Liver (tissue), 9 donors: ENCODE data around the gene RNF135. TPM values are rescaled to one million over a fixed set of nuclear protein-coding genes. Genes with fewer than 3 reads are reported as not detected.
"Not testable (repeated sequence)": the region's sequence is repeated elsewhere in the genome, so short reads cannot be mapped to it uniquely, and the experiment has no call there.

Experiments
- DNase-seq: peaks from one replicate; pipeline ENCODE4 v3.0.0-alpha.2; 2017; ENCODE audit warnings: low spot score
- H3K27ac ChIP-seq, 2 donors: one replicate each; pipeline ENCODE4 v1.7.0; 2013; ENCODE audit warnings: inconsistent platforms in 2 of 2, low read length in 2 of 2, control low read depth in 1 of 2, low read depth in 1 of 2, mild to moderate bottlenecking in 1 of 2
- H3K27me3 ChIP-seq, 4 donors: one replicate each; pipeline versions ENCODE4 v1.6.1 to v1.7.0; 2013; ENCODE audit warnings: low read length in 3 of 4, inconsistent platforms in 1 of 4, mild to moderate bottlenecking in 1 of 4, moderate library complexity in 1 of 4; ENCODE audit not compliant: control insufficient read depth in 4 of 4, insufficient read depth in 4 of 4
- H3K36me3 ChIP-seq, 4 donors: one replicate each; pipeline versions ENCODE4 v1.6.1 to v1.7.0; 2013; ENCODE audit warnings: low read length in 3 of 4, mild to moderate bottlenecking in 3 of 4, low read depth in 1 of 4, moderate library complexity in 1 of 4; ENCODE audit not compliant: control insufficient read depth in 4 of 4, insufficient read depth in 3 of 4
- H3K4me1 ChIP-seq, 4 donors: one replicate each; pipeline versions ENCODE4 v1.6.1 to v1.7.0; 2013; ENCODE audit warnings: low read length in 3 of 4, mild to moderate bottlenecking in 3 of 4, moderate library complexity in 1 of 4; ENCODE audit not compliant: control insufficient read depth in 4 of 4, insufficient read depth in 4 of 4
- H3K4me3 ChIP-seq, 3 donors: one replicate each; pipeline versions ENCODE4 v1.6.1 to v1.7.0; 2013; ENCODE audit warnings: low read length in 3 of 3, control low read depth in 1 of 3, low read depth in 1 of 3, mild to moderate bottlenecking in 1 of 3
- H3K9ac ChIP-seq, 2 donors: one replicate each; pipeline ENCODE4 v1.7.0; 2013; ENCODE audit warnings: low read length in 2 of 2, mild to moderate bottlenecking in 2 of 2, moderate library complexity in 2 of 2, control low read depth in 1 of 2, low read depth in 1 of 2
- H3K9me3 ChIP-seq, 4 donors: one replicate each; pipeline versions ENCODE4 v1.6.1 to v1.7.0; 2013; ENCODE audit warnings: low read length in 3 of 4; ENCODE audit not compliant: control insufficient read depth in 4 of 4
- CTCF ChIP-seq: fragments of 150-350 bp; IDR thresholded peaks from 2 replicates; pipeline ENCODE4 v1.5.1; 2017; ENCODE audit warnings: improper control_type of control experiment, low read depth, low read length; ENCODE audit not compliant: missing input control
- FOXA2 ChIP-seq: IDR thresholded peaks from 2 replicates; pipeline ENCODE4 v1.6.1; 2016; ENCODE audit warnings: antibody characterized with exemption
- HNF4A ChIP-seq, 2 donors: conservative IDR thresholded peaks; 2 replicates each; pipeline ENCODE4 v1.6.1; 2016; ENCODE audit warnings: antibody characterized with exemption in 2 of 2, mild to moderate bottlenecking in 2 of 2
- NR2F2 ChIP-seq: IDR thresholded peaks from 2 replicates; pipeline ENCODE4 v1.6.1; 2016; ENCODE audit warnings: antibody characterized with exemption
- RAD21 ChIP-seq, 2 donors: IDR thresholded peaks; 2 replicates each; pipeline ENCODE4 v1.6.1; 2016; ENCODE audit warnings: antibody characterized with exemption in 2 of 2, mild to moderate bottlenecking in 2 of 2
- SP1 ChIP-seq: IDR thresholded peaks from 2 replicates; pipeline ENCODE4 v1.6.1; 2018; ENCODE audit warnings: antibody characterized with exemption, mild to moderate bottlenecking
- WGBS: extraction: QIAGEN DNeasy Blood & Tissue Kit; methylation state at CpG from one replicate; pipeline ENCODE4 v1.1.7; 2013; 5-methylcytosine and 5-hydroxymethylcytosine counted together
- polyA plus RNA-seq, 2 donors: library from polyadenylated mRNA; stranded (reverse) in 1 of 2; unstranded in 1 of 2; fragments of 200-250 nt in 1 of 2; fragments of >200 nt in 1 of 2; fragmentation: Nextera tagmentation in 1 of 2; extraction: Ambion mirVana in 1 of 2; gene quantifications; one replicate each; pipeline versions ENCODE4 v1.2.1 to v1.2.3, GENCODE V29; 2013 to 2015
- total RNA-seq, 2 donors: library from RNA; depleted of rRNA; stranded (reverse); fragments of >200 nt; gene quantifications; one replicate each; pipeline ENCODE4 v1.2.3, GENCODE V29; 2014
- TF ChIP-seq, protein P1 (sequence below): IDR thresholded peaks from 2 replicates; pipeline ENCODE4 v1.6.1; 2016; ENCODE audit warnings: antibody characterized with exemption
- donor health status: healthy.
- donor health status: healthy.
- donor health status: healthy.
- donor health status: healthy.
- donor health status: healthy.

RNF135 gene
- total and polyA plus RNA-seq, 4 donors, result 3.4 to 5.5 (median 3.7) TPM

- DNase-seq, result peak; percentile 42
- no peaks in the 10 kb centered on the region for H3K36me3 ChIP-seq
- H3K4me3 ChIP-seq, result peak overlapping the region; percentile 27 to 65 (median 63)
- WGBS, result 3% methylated on average over 65 of the region's 65 CpGs
- no peaks in the 10 kb centered on the region for H3K27me3 ChIP-seq
- H3K9ac ChIP-seq, result peak overlapping the region; percentile 22 to 42
- peak overlapping the region in 1 of 2 donors; percentile 46 for H3K27ac ChIP-seq
- TF ChIP-seq RAD21 (IDR thresholded peaks at IDR 0.05), result peak in 1 of 2 donors; percentile 36
- TF ChIP-seq FOXA2, result no peak
- H3K9me3 ChIP-seq, result no peaks in the 10 kb centered on the region
- H3K4me1 ChIP-seq, result peaks cover 3 to 8% (median 4%) of the 10 kb centered on the region in 4 donors
These were observed 37.7 kb downstream of the RNF135 start for GRCh38 chr17:31008374-31009041.

DNA sequence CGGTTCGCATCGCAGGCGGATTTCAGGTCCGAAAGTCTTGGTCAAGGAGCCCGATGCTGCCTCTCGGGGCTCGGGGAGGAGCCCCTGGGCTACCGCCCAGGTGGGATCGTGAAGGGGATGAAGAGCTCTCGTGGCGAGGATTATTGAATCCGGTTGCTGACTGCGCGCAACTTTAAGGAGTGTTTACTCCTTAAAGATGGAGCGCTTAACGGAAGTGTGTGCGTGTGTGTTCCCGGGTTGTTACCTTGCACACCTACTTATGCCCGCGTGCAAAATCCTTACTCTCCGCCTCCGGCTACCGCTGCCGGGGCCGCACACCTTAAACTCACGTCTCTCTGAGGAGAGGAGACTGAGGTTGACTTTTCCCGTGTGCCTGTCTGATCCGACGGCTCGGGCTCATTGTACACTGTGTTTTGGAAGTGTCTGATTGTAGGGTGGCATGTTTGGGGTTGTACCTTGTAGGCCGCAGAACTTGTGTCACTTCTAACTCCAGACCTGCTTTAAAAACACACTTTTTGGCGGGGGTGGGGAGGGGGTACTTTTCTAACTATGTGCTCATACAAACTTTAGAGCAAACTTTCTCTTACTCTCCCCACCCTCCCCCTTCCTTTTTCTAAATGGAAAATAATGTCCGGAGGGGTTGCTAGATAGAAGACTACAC is 38.3 kb downstream of the RNF135 start:
- not testable (repeated sequence) for H3K9ac ChIP-seq, H3K4me1 ChIP-seq, DNase-seq, H3K36me3 ChIP-seq, H3K27me3 ChIP-seq, H3K9me3 ChIP-seq
- H3K27ac ChIP-seq, result peak overlapping the region in 1 of 2 donors; percentile 46
- H3K4me3 ChIP-seq, result peak overlapping the region; percentile 27 to 65 (median 63)
- WGBS, result 39% methylated on average over 33 of the region's 34 CpGs

DNA sequence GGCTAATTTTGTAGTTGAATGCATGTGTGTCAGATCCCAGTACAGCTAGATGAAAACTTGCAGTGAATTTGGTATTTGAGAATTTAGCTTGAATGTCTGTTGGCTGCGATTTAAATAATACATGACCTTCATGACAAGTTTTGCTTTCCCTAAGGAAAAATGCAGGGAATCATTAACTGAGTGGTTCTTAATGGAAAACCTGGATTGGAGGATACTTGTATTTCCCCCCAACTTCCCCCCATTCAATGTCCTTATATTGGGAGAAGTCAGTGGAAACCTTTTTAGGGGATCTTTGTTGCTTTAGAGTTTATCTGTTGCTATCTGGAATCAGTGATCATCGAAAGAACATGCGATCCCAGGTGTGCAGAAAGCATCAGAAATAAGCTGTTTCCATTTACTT is 39.2 kb downstream of the RNF135 start:
- 95% methylated on average over 2 of the region's 3 CpGs for WGBS
- H3K9ac ChIP-seq, DNase-seq, H3K4me1 ChIP-seq, H3K9me3 ChIP-seq, H3K27me3 ChIP-seq, H3K27ac ChIP-seq, H3K4me3 ChIP-seq, H3K36me3 ChIP-seq: not testable (repeated sequence)

- Histone ChIP-seq H3K27ac (no peak overlapping the region), H3K36me3 (no peaks in the 10 kb centered on the region), H3K9me3 (no peaks in the 10 kb centered on the region), H3K4me3 (no peak overlapping the region), H3K4me1 (peaks cover 0 to 2% (median 0%) of the 10 kb centered on the region in 4 donors), H3K27me3 (no peaks in the 10 kb centered on the region), H3K9ac (no peak overlapping the region)
- no peak for TF ChIP-seq HNF4A (conservative IDR thresholded peaks at IDR 0.05)
- TF ChIP-seq NR2F2, result no peak
- TF ChIP-seq, protein P1, sequence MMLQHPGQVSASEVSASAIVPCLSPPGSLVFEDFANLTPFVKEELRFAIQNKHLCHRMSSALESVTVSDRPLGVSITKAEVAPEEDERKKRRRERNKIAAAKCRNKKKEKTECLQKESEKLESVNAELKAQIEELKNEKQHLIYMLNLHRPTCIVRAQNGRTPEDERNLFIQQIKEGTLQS, result no peak
- no peak for TF ChIP-seq SP1
- TF ChIP-seq CTCF, result no peak
- no peak for TF ChIP-seq FOXA2
- no peak for TF ChIP-seq RAD21 (IDR thresholded peaks at IDR 0.05)
- 95% methylated on average over 3 of the region's 3 CpGs for WGBS
- no peak for DNase-seq
These were observed 43.0 kb downstream of the RNF135 start for GRCh38 chr17:31013844-31014243.
